HEK293 (cell line): Measurements from ENCODE around the gene SKAP1.

Source experiments
- CTCF ChIA-PET: fragments of 350-600 bp; formaldehyde crosslinking; extraction: SDS; loops from one replicate; lab custom pipeline; 2021; ENCODE audit warnings: antibody characterized with exemption; lab: Yijun Ruan, JAX
- POLR2A ChIA-PET: fragments of 300-600 bp; formaldehyde crosslinking; extraction: SDS; loops from one replicate; lab custom pipeline; 2020; ENCODE audit warnings: antibody characterized with exemption, inconsistent platforms; lab: Yijun Ruan, JAX
- H3K27ac ChIP-seq: fragments of 200-500 bp; sonication (Bioruptor generic); 2 replicates; pipeline ENCODE4 v1.5.1; 2014; ENCODE audit warnings: low read depth, low read length, control low read depth, inconsistent platforms; ENCODE audit errors: extremely low read depth
- H3K36me3 ChIP-seq, 2 experiments: fragments of 200-500 bp in 1 of 2; sonication (Bioruptor generic) in 1 of 2; 1 replicate in 1 of 2; 2 replicates in 1 of 2; pipeline ENCODE4 v1.5.1; 2014 to 2017; ENCODE audit warnings: inconsistent platforms in 2 of 2, low read length in 2 of 2; ENCODE audit not compliant: control insufficient read depth in 2 of 2, insufficient read depth in 1 of 2
- H3K4me1 ChIP-seq: fragments of 200-500 bp; sonication (Bioruptor generic); 2 replicates; pipeline ENCODE4 v1.5.1; 2014; ENCODE audit warnings: mild to moderate bottlenecking, low read length, inconsistent platforms; ENCODE audit not compliant: control insufficient read depth, insufficient read depth
- H3K4me3 ChIP-seq: 2 replicates; pipeline ENCODE4 v1.5.1; 2011; ENCODE audit warnings: low read depth, mild to moderate bottlenecking, control low read depth, low read length, moderate library complexity
- H3K9me3 ChIP-seq: fragments of 200-500 bp; sonication (Bioruptor generic); 2 replicates; pipeline ENCODE4 v1.5.1; 2014; ENCODE audit warnings: low read depth, low read length, inconsistent platforms; ENCODE audit not compliant: control insufficient read depth, insufficient read depth
- OSR2 ChIP-seq: fragments of 450-650 bp; formaldehyde crosslinking; IDR thresholded peaks from 2 replicates; pipeline ENCODE4 v1.5.1; 2016; ENCODE audit warnings: missing biosample characterization, missing genetic modification characterization
- PRDM1 ChIP-seq: fragments of 450-650 bp; formaldehyde crosslinking; IDR thresholded peaks from 2 replicates; pipeline ENCODE4; 2016; ENCODE audit warnings: missing biosample characterization, missing genetic modification characterization
- RBAK ChIP-seq: fragments of 450-650 bp; formaldehyde crosslinking; IDR thresholded peaks from 2 replicates; pipeline ENCODE4 v1.5.1; 2016; ENCODE audit warnings: missing biosample characterization, missing genetic modification characterization
- REPIN1 ChIP-seq: fragments of 450-650 bp; formaldehyde crosslinking; IDR thresholded peaks from 2 replicates; pipeline ENCODE4 v1.5.1; 2017; ENCODE audit warnings: missing biosample characterization, missing genetic modification characterization, low read depth
- SALL2 ChIP-seq: fragments of 450-650 bp; formaldehyde crosslinking; IDR thresholded peaks from 2 replicates; pipeline ENCODE4 v1.5.0; 2017; ENCODE audit warnings: missing biosample characterization, mild to moderate bottlenecking, missing genetic modification characterization, borderline replicate concordance
- SCRT2 ChIP-seq: fragments of 450-650 bp; formaldehyde crosslinking; IDR thresholded peaks from 2 replicates; pipeline ENCODE4 v1.5.1; 2016; ENCODE audit warnings: missing biosample characterization, missing genetic modification characterization
- SP2 ChIP-seq: fragments of 450-650 bp; formaldehyde crosslinking; IDR thresholded peaks from 2 replicates; pipeline ENCODE4 v1.5.1; 2016; ENCODE audit warnings: missing biosample characterization, missing genetic modification characterization
- YY2 ChIP-seq: fragments of 450-650 bp; formaldehyde crosslinking; IDR thresholded peaks from 2 replicates; pipeline ENCODE4 v1.5.1; 2016; ENCODE audit warnings: missing biosample characterization, missing genetic modification characterization
- ZBTB17 ChIP-seq: fragments of 450-650 bp; formaldehyde crosslinking; IDR thresholded peaks from 2 replicates; pipeline ENCODE4 v1.5.1; 2016; ENCODE audit warnings: missing biosample characterization, missing genetic modification characterization
- ZFP41 ChIP-seq: fragments of 450-650 bp; formaldehyde crosslinking; IDR thresholded peaks from 2 replicates; pipeline ENCODE4 v1.5.1; 2016; ENCODE audit warnings: missing biosample characterization, missing genetic modification characterization, borderline replicate concordance
- ZNF16 ChIP-seq: fragments of 450-650 bp; formaldehyde crosslinking; IDR thresholded peaks from 2 replicates; pipeline ENCODE4 v1.5.1; 2016; ENCODE audit warnings: low read depth, missing biosample characterization, missing genetic modification characterization
- ZNF19 ChIP-seq: fragments of 450-650 bp; formaldehyde crosslinking; IDR thresholded peaks from 2 replicates; pipeline ENCODE4; 2016; ENCODE audit warnings: missing biosample characterization, missing genetic modification characterization, low read depth
- ZNF341 ChIP-seq: fragments of 450-650 bp; formaldehyde crosslinking; IDR thresholded peaks from 2 replicates; pipeline ENCODE4; 2016; ENCODE audit warnings: low read depth, missing biosample characterization, missing genetic modification characterization
- ZNF391 ChIP-seq: fragments of 450-650 bp; formaldehyde crosslinking; IDR thresholded peaks from 2 replicates; pipeline ENCODE4 v1.5.1; 2016; ENCODE audit warnings: low read depth, missing biosample characterization, missing genetic modification characterization, borderline replicate concordance
- ZNF416 ChIP-seq: fragments of 450-650 bp; formaldehyde crosslinking; IDR thresholded peaks from 2 replicates; pipeline ENCODE4 v1.5.1; 2016; ENCODE audit warnings: missing biosample characterization, missing genetic modification characterization
- ZNF501 ChIP-seq: fragments of 450-650 bp; formaldehyde crosslinking; IDR thresholded peaks from 2 replicates; pipeline ENCODE4 v1.5.1; 2016; ENCODE audit warnings: missing biosample characterization, missing genetic modification characterization
- ZNF530 ChIP-seq: fragments of 450-650 bp; formaldehyde crosslinking; IDR thresholded peaks from 2 replicates; pipeline ENCODE4 v1.5.1; 2016; ENCODE audit warnings: low read depth, missing biosample characterization, missing genetic modification characterization
- ZNF561 ChIP-seq: fragments of 450-650 bp; IDR thresholded peaks from 2 replicates; pipeline ENCODE4 v1.5.1; 2018; ENCODE audit warnings: missing biosample characterization, missing genetic modification characterization, borderline replicate concordance
- ZNF621 ChIP-seq: fragments of 450-650 bp; formaldehyde crosslinking; IDR thresholded peaks from 2 replicates; pipeline ENCODE4 v1.5.1; 2017; ENCODE audit warnings: missing biosample characterization, missing genetic modification characterization
- ZNF792 ChIP-seq: fragments of 450-650 bp; formaldehyde crosslinking; IDR thresholded peaks from 2 replicates; pipeline ENCODE4 v1.5.1; 2016; ENCODE audit warnings: missing biosample characterization, missing genetic modification characterization
- ZNF843 ChIP-seq: fragments of 450-650 bp; formaldehyde crosslinking; IDR thresholded peaks from 2 replicates; pipeline ENCODE4 v1.5.1; 2016; ENCODE audit warnings: missing biosample characterization, missing genetic modification characterization
- TF ChIP-seq, protein P1 (sequence below): fragments of 450-650 bp; formaldehyde crosslinking; IDR thresholded peaks from 2 replicates; pipeline ENCODE4 v1.5.1; 2016; ENCODE audit warnings: missing biosample characterization, missing genetic modification characterization
- TF ChIP-seq, protein P2 (sequence below): fragments of 450-650 bp; formaldehyde crosslinking; IDR thresholded peaks from 2 replicates; pipeline ENCODE4 v1.5.1; 2016; ENCODE audit warnings: missing biosample characterization, missing genetic modification characterization
- TF ChIP-seq, protein P3 (sequence below): fragments of 450-650 bp; formaldehyde crosslinking; IDR thresholded peaks from 2 replicates; pipeline ENCODE4 v1.5.1; 2016; ENCODE audit warnings: missing biosample characterization, missing genetic modification characterization, borderline replicate concordance
- TF ChIP-seq, protein P4 (sequence below): fragments of 450-650 bp; formaldehyde crosslinking; IDR thresholded peaks from 2 replicates; pipeline ENCODE4 v1.5.1; 2016; ENCODE audit warnings: missing biosample characterization, missing genetic modification characterization

Gene SKAP1

DNA sequence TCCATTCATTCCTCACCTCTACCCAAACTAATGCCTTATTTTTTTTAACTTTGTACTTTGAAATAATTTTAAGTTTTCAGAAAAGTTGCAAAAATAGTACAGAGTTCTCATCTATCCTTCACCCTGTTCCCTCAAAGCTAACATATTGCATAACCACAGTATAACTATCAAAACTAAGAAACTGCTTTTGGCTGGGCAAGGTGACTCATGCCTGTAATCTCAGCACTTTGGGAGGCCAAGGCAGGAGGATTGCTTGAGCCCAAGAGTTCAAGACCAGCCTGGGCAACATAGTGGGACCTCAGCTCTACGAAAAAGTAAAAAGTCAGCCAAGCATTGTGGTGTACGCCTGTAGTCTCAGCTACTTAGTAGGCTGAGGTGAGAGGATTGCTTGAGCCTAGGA is 147.7 kb downstream of the SKAP1 start (continued):
- TF ChIP-seq, protein P1, sequence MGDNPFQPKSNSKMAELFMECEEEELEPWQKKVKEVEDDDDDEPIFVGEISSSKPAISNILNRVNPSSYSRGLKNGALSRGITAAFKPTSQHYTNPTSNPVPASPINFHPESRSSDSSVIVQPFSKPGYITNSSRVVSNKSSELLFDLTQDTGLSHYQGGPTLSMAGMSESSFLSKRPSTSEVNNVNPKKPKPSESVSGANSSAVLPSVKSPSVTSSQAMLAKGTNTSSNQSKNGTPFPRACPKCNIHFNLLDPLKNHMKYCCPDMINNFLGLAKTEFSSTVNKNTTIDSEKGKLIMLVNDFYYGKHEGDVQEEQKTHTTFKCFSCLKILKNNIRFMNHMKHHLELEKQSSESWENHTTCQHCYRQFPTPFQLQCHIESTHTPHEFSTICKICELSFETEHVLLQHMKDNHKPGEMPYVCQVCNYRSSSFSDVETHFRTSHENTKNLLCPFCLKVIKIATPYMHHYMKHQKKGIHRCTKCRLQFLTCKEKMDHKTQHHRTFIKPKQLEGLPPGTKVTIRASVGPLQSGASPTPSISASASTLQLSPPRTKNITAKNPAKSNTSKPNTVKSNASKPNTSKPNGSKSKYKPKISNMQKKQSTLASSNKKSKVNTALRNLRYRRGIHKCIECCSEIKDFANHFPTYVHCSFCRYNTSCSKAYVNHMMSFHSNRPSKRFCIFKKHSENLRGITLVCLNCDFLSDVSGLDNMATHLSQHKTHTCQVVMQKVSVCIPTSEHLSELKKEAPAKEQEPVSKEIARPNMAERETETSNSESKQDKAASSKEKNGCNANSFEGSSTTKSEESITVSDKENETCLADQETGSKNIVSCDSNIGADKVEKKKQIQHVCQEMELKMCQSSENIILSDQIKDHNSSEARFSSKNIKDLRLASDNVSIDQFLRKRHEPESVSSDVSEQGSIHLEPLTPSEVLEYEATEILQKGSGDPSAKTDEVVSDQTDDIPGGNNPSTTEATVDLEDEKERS (tag by site-specific recombination) = no peak

DNA sequence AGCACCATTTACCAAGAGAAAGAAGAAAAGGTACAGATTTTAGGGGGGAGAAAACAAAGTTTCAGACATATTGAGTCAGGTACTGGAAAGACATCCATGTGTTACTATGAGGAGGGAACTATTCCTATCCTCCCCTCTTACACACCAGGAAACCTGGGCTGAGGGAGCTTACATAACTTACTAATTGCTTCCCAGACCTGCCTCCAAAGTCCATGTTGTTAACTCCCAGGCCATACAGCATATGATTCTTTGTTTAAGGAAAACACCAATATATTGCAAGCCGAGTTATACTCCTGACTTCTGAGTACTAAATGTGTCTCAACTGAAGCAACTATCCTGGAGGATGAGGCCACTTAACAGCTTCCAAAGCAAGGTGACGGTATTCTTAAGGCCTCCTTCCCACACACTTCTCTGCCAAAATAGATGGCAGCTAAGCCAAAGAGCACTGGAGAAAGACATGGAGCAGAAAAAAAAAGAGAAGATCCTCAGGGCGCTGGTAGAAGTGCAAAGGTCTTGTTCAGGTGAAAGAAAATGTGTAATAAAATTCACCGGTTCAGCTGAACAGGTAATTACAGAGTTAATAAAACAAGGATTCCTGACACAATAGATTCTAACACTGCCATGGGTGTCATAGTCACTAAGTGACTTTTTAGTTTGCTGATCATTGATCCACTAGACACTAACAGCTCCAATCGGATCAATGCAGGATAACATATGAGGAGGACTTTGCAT is 151.1 kb downstream of the SKAP1 start:
- Histone ChIP-seq H3K4me3 (no peak overlapping the region), H3K27ac (no peak overlapping the region), H3K9me3 (no peaks in the 10 kb centered on the region), H3K4me1 (peaks cover 10% of the 10 kb centered on the region), H3K36me3 (no peaks in the 10 kb centered on the region)
- TF ChIP-seq OSR2 = no peak
- TF ChIP-seq ZBTB17 = no peak
- no peak for TF ChIP-seq ZNF561 (tag by site-specific recombination)
- TF ChIP-seq SALL2 (tag by site-specific recombination) = no peak
- TF ChIP-seq RBAK (tag by site-specific recombination) = no peak
- TF ChIP-seq ZNF416 (tag by site-specific recombination) = no peak
- TF ChIP-seq, protein P2, sequence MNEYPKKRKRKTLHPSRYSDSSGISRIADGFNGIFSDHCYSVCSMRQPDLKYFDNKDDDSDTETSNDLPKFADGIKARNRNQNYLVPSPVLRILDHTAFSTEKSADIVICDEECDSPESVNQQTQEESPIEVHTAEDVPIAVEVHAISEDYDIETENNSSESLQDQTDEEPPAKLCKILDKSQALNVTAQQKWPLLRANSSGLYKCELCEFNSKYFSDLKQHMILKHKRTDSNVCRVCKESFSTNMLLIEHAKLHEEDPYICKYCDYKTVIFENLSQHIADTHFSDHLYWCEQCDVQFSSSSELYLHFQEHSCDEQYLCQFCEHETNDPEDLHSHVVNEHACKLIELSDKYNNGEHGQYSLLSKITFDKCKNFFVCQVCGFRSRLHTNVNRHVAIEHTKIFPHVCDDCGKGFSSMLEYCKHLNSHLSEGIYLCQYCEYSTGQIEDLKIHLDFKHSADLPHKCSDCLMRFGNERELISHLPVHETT (tag by site-specific recombination) = no peak
- no peak for TF ChIP-seq ZNF391 (tag by site-specific recombination)
- TF ChIP-seq ZNF792 (tag by site-specific recombination) = no peak
- TF ChIP-seq ZNF341 (tag by site-specific recombination) = no peak
- no peak for TF ChIP-seq ZNF843
- TF ChIP-seq ZNF501 (tag by site-specific recombination) = no peak
- no peak for TF ChIP-seq ZNF19 (tag by site-specific recombination)
- no peak for TF ChIP-seq ZNF16 (tag by site-specific recombination)
- TF ChIP-seq SCRT2 (tag by site-specific recombination) = no peak
- no peak for TF ChIP-seq REPIN1 (tag by site-specific recombination)
- ChIA-PET CTCF (interaction anchor here (1.4 to 17.0 kb wide), 4 partner anchors 10 to 600 kb away, joined by 3 to 207 read pairs (median 9); no protein-coding TSS in a partner anchor), POLR2A (no interaction called here)

DNA sequence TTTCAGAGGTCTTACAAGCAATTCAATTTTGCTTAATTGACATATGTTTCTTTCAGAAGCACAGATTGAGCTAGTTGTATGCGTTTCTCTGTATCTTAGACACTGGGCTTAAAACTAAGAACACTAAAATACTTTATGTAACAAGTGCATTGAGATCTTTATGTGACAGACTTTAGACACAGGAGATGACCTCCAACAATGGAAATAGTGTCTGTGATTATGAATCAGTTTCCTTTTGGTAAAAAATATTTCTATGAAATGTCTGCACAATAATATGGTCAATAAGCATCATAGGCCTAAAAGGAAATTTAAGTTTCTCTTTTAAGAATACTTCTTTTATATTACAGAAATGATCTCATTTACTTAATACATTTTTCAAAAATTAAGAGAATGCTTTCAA is 153.2 kb downstream of the SKAP1 start:
- Histone ChIP-seq H3K4me3 (no peak overlapping the region), H3K27ac (no peak overlapping the region), H3K36me3 (no peaks in the 10 kb centered on the region), H3K4me1 (no peaks in the 10 kb centered on the region; the same call in 1 of the 2 replicates), H3K9me3 (no peaks in the 10 kb centered on the region)
- ChIA-PET POLR2A (no interaction called here), CTCF (interaction anchor here (1.6 to 17.0 kb wide), 3 partner anchors 14 to 59 kb away, joined by 3 to 207 read pairs (median 6); no protein-coding TSS in a partner anchor)
- TF ChIP-seq ZNF530 (tag by site-specific recombination) = no peak
- TF ChIP-seq ZFP41 (tag by site-specific recombination) = no peak
- TF ChIP-seq ZNF416 (tag by site-specific recombination) = no peak
- TF ChIP-seq YY2 (tag by site-specific recombination) = no peak
- TF ChIP-seq PRDM1 = no peak
- TF ChIP-seq, protein P3, sequence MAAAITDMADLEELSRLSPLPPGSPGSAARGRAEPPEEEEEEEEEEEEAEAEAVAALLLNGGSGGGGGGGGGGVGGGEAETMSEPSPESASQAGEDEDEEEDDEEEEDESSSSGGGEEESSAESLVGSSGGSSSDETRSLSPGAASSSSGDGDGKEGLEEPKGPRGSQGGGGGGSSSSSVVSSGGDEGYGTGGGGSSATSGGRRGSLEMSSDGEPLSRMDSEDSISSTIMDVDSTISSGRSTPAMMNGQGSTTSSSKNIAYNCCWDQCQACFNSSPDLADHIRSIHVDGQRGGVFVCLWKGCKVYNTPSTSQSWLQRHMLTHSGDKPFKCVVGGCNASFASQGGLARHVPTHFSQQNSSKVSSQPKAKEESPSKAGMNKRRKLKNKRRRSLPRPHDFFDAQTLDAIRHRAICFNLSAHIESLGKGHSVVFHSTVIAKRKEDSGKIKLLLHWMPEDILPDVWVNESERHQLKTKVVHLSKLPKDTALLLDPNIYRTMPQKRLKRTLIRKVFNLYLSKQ = no peak
- TF ChIP-seq, protein P4, sequence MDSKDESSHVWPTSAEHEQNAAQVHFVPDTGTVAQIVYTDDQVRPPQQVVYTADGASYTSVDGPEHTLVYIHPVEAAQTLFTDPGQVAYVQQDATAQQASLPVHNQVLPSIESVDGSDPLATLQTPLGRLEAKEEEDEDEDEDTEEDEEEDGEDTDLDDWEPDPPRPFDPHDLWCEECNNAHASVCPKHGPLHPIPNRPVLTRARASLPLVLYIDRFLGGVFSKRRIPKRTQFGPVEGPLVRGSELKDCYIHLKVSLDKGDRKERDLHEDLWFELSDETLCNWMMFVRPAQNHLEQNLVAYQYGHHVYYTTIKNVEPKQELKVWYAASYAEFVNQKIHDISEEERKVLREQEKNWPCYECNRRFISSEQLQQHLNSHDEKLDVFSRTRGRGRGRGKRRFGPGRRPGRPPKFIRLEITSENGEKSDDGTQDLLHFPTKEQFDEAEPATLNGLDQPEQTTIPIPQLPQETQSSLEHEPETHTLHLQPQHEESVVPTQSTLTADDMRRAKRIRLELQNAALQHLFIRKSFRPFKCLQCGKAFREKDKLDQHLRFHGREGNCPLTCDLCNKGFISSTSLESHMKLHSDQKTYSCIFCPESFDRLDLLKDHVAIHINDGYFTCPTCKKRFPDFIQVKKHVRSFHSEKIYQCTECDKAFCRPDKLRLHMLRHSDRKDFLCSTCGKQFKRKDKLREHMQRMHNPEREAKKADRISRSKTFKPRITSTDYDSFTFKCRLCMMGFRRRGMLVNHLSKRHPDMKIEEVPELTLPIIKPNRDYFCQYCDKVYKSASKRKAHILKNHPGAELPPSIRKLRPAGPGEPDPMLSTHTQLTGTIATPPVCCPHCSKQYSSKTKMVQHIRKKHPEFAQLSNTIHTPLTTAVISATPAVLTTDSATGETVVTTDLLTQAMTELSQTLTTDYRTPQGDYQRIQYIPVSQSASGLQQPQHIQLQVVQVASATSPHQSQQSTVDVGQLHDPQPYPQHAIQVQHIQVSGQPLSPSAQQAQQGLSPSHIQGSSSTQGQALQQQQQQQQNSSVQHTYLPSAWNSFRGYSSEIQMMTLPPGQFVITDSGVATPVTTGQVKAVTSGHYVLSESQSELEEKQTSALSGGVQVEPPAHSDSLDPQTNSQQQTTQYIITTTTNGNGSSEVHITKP (tag by site-specific recombination) = no peak
- no peak for TF ChIP-seq SP2 (tag by site-specific recombination)
- no peak for TF ChIP-seq ZNF621 (tag by site-specific recombination)
- no peak for TF ChIP-seq ZNF501 (tag by site-specific recombination)
